HCT116 (cell line): ENCODE results near the gene BEND6. TPM values are rescaled to one million over a fixed set of nuclear protein-coding genes. Genes with fewer than 3 reads are reported as not detected.

Source experiments
- ATAC-seq: fragments of 200-7000 bp; cut with Tn5 transposase; 2 replicates; pipeline ENCODE4 v1.9.1; 2020; ENCODE audit warnings: mild to moderate bottlenecking, moderate library complexity
- BruUV-seq: library from RNA; stranded (reverse); fragments of 400-500 nt; replicated peaks from 2 replicates; lab custom pipeline; 2021; lab: Mats Ljungman, UMichigan
- CTCF ChIA-PET: fragments of 300-600 bp; sonication (Branson Sonifier 250); formaldehyde crosslinking; loops from one replicate; lab custom pipeline; 2021; ENCODE audit warnings: antibody characterized with exemption; lab: Charles Lee
- POLR2A ChIA-PET: fragments of 300-600, 350-600 bp; sonication (Branson Sonifier 250); formaldehyde crosslinking; loops from one replicate; lab custom pipeline; 2021; ENCODE audit warnings: antibody characterized with exemption; lab: Charles Lee
- RAD21 ChIA-PET, 2 experiments: fragments of 300-600 bp; sonication (Branson Sonifier 250); formaldehyde crosslinking; loops; one replicate each; lab custom pipeline; 2023; ENCODE audit warnings: low total read pairs in 2 of 2; ENCODE audit not compliant: uncharacterized antibody in 2 of 2, unreplicated experiment in 2 of 2, low non-redundant PET in 1 of 2; lab: Charles Lee
- DNase-seq: peaks from one replicate; pipeline ENCODE4 v3.0.0-alpha.2; 2010; ENCODE audit warnings: low read depth, low spot score
- H2AFZ ChIP-seq: fragments of 200-600 bp; shearing (Covaris generic), sonication (generic); 2 replicates; pipeline ENCODE4 v1.6.1; 2017; ENCODE audit warnings: low read depth, mixed run types, mixed read lengths, antibody characterized with exemption, low read length; ENCODE audit not compliant: poor library complexity, severe bottlenecking
- H3K27ac ChIP-seq: 2 replicates; pipeline ENCODE4 v1.5.1; 2012; ENCODE audit warnings: low read depth, low read length
- H3K27me3 ChIP-seq: fragments of 200-600 bp; sonication (generic); 2 replicates; pipeline ENCODE4 v1.6.1; 2016; ENCODE audit warnings: mixed run types, low read length, mixed read lengths; ENCODE audit not compliant: insufficient read depth
- H3K36me3 ChIP-seq, 2 experiments: fragments of 200-500 bp in 1 of 2; fragments of 200-600 bp in 1 of 2; sonication (Bioruptor generic) in 1 of 2; sonication (generic) in 1 of 2; 2 replicates each; pipeline versions ENCODE4 v1.5.1 to v1.6.1; 2014 to 2016; ENCODE audit warnings: low read length in 2 of 2, inconsistent platforms in 1 of 2, mixed read lengths in 1 of 2, mixed run types in 1 of 2; ENCODE audit not compliant: insufficient read depth in 2 of 2, control insufficient read depth in 1 of 2
- H3K4me1 ChIP-seq, 2 experiments: fragments of 200-600 bp in 1 of 2; sonication (generic) in 1 of 2; 2 replicates each; pipeline versions ENCODE4 v1.5.1 to v1.6.1; 2012 to 2017; ENCODE audit warnings: low read length in 2 of 2, inconsistent platforms in 1 of 2, mild to moderate bottlenecking in 1 of 2, mixed read lengths in 1 of 2, mixed run types in 1 of 2, moderate library complexity in 1 of 2; ENCODE audit not compliant: insufficient read depth in 2 of 2, control insufficient read depth in 1 of 2
- H3K4me2 ChIP-seq: fragments of 200-600 bp; sonication (generic); 2 replicates; pipeline ENCODE4 v1.6.1; 2017; ENCODE audit warnings: mixed run types, low read length, mixed read lengths
- H3K4me3 ChIP-seq, 2 experiments: fragments of 200-600 bp in 1 of 2; sonication (generic) in 1 of 2; replicated peaks in 1 of 2; 2 replicates each; pipeline ENCODE4 v1.5.1; 2011 to 2016; ENCODE audit warnings: low read length in 2 of 2, control low read depth in 1 of 2, low read depth in 1 of 2, mild to moderate bottlenecking in 1 of 2, mixed read lengths in 1 of 2, mixed run types in 1 of 2
- H3K79me2 ChIP-seq: fragments of 200-600 bp; sonication (generic); 2 replicates; pipeline ENCODE4 v1.6.1; 2017; ENCODE audit warnings: mild to moderate bottlenecking, mixed run types, low read length, moderate library complexity, mixed read lengths; ENCODE audit not compliant: insufficient read depth
- H3K9ac ChIP-seq: fragments of 200-600 bp; sonication (generic); 2 replicates; pipeline ENCODE4 v1.6.1; 2016; ENCODE audit warnings: low read length, mixed read lengths
- H3K9me2 ChIP-seq: fragments of 200-600 bp; sonication (generic), shearing (Covaris generic); 2 replicates; pipeline ENCODE4 v1.6.1; 2017; ENCODE audit warnings: mixed run types, mild to moderate bottlenecking, moderate library complexity; ENCODE audit not compliant: insufficient read depth
- H3K9me3 ChIP-seq, 2 experiments: fragments of 200-500 bp in 1 of 2; fragments of 200-600 bp in 1 of 2; sonication (Bioruptor generic) in 1 of 2; sonication (generic) in 1 of 2; 2 replicates each; pipeline ENCODE4 v1.6.1; 2014 to 2017; ENCODE audit warnings: low read length in 2 of 2, mixed read lengths in 2 of 2, inconsistent platforms in 1 of 2, low read depth in 1 of 2, mild to moderate bottlenecking in 1 of 2, mixed run types in 1 of 2, moderate library complexity in 1 of 2; ENCODE audit not compliant: control insufficient read depth in 1 of 2, insufficient read depth in 1 of 2
- H4K20me1 ChIP-seq: fragments of 200-600 bp; sonication (generic), shearing (Covaris generic); 2 replicates; pipeline ENCODE4 v1.6.1; 2017; ENCODE audit warnings: mixed run types, mild to moderate bottlenecking, moderate library complexity; ENCODE audit not compliant: insufficient read depth
- FOSL1 ChIP-seq: IDR thresholded peaks from 2 replicates; pipeline ENCODE4 v1.6.1; 2012; ENCODE audit warnings: low read depth
- RAD21 ChIP-seq: IDR thresholded peaks from 2 replicates; pipeline ENCODE4 v1.6.1; 2012; ENCODE audit warnings: low read depth, mild to moderate bottlenecking
- SRF ChIP-seq: IDR thresholded peaks from 2 replicates; pipeline ENCODE4 v1.6.1; 2012; ENCODE audit warnings: low read depth
- intact Hi-C: fragments of 100-400 bp; cut with micrococcal nuclease; formaldehyde crosslinking; loops from 2 replicates; pipeline ENCODE4 v1.10.0; 2022
- total RNA-seq: library from RNA; stranded (reverse); gene quantifications from one replicate; pipeline ENCODE4 v1.2.1, GENCODE V29; 2021; ENCODE audit not compliant: unreplicated experiment
- TF ChIP-seq, protein P1 (sequence below): IDR thresholded peaks from 2 replicates; pipeline ENCODE4 v1.6.1; 2011; ENCODE audit warnings: mild to moderate bottlenecking, low read length, moderate library complexity; ENCODE audit not compliant: insufficient replicate concordance; ENCODE audit errors: extremely low read depth
- TF ChIP-seq, protein P2 (sequence below), 3 experiments: fragments of 200-600 bp in 1 of 3; sonication (generic) in 1 of 3; IDR thresholded peaks in 2 of 3; conservative IDR thresholded peaks in 1 of 3; 2 replicates each; pipeline ENCODE4 v1.5.1; 2012 to 2017; ENCODE audit warnings: low read depth in 2 of 3, low read length in 2 of 3, antibody characterized with exemption in 1 of 3, borderline replicate concordance in 1 of 3, control low read depth in 1 of 3, mild to moderate bottlenecking in 1 of 3, mixed read lengths in 1 of 3, mixed run types in 1 of 3, moderate library complexity in 1 of 3; ENCODE audit not compliant: insufficient read depth in 1 of 3

BEND6 gene
- total RNA-seq, 1 experiment from 2014 or later: 4.0 TPM

DNA sequence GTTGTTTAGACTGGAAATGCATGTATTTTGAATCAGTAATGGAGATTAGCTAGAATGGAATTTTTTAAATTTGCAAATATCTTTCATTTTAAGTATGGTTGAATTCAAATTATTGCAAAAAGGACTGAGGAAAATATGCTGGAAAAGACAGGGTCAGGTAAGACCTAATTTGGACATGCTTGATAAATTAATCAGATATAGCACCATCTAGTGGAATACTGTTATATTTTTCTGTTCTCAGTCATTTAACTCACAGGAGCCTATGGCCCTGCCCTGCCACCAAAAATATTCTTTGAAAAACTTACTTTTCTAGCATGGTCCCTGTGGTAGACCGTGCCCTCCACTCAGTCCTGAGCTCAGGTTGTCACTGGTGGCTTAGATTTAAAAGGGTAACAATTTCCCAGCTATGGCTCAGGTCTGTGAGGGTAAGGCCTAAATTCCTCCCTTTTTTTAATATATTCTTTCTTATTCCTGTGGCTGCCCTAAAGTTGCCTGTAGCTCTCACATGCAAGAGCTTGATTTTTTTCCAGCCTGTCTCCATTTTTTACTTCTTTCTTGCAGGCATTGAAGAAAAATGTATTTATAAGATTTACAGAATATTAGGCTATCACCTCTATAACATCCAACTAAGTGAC, 66.3 kb downstream of the BEND6 start:
- RAD21 ChIA-PET: no interaction called here
- H3K4me2 ChIP-seq: no peak overlapping the region
- peak overlapping the region; percentile 55 for H2AFZ ChIP-seq
- H3K9me3 ChIP-seq: peaks cover 0 to 6% of the 10 kb centered on the region in 2 experiments; a peak in 1 of 4 replicates
- peak; percentile 96 for ATAC-seq
- H3K36me3 ChIP-seq: no peaks in the 10 kb centered on the region
- intact Hi-C loops: loop anchor here (1.0 to 10.0 kb wide), 2 partner anchors 117 to 294 kb away; partner anchors contain the start of gene PRIM2
- H4K20me1 ChIP-seq: no peaks in the 10 kb centered on the region
- no peaks in the 10 kb centered on the region for H3K27me3 ChIP-seq
- H3K9me2 ChIP-seq: no peaks in the 10 kb centered on the region
- peaks cover 0 to 4% of the 10 kb centered on the region in 2 experiments; a peak in 1 of 4 replicates for H3K4me1 ChIP-seq
- no peaks in the 10 kb centered on the region for H3K79me2 ChIP-seq
- H3K9ac ChIP-seq: no peak overlapping the region
- no peak overlapping the region for H3K4me3 ChIP-seq
- POLR2A ChIA-PET: no interaction called here
- CTCF ChIA-PET: interaction anchor here (0.6 to 1.0 kb wide), 2 partner anchors 66 to 117 kb away, joined by 3 read pairs; partner anchors contain the start of gene BEND6
- no TSS peak for BruUV-seq
- peak; percentile 51 for DNase-seq
- TF ChIP-seq, protein P1, sequence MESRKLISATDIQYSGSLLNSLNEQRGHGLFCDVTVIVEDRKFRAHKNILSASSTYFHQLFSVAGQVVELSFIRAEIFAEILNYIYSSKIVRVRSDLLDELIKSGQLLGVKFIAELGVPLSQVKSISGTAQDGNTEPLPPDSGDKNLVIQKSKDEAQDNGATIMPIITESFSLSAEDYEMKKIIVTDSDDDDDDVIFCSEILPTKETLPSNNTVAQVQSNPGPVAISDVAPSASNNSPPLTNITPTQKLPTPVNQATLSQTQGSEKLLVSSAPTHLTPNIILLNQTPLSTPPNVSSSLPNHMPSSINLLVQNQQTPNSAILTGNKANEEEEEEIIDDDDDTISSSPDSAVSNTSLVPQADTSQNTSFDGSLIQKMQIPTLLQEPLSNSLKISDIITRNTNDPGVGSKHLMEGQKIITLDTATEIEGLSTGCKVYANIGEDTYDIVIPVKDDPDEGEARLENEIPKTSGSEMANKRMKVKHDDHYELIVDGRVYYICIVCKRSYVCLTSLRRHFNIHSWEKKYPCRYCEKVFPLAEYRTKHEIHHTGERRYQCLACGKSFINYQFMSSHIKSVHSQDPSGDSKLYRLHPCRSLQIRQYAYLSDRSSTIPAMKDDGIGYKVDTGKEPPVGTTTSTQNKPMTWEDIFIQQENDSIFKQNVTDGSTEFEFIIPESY: no peak
- TF ChIP-seq FOSL1 (0 out of 2 replicates have a peak, but pooled peaks have one; percentile 5), RAD21 (peak; percentile 59), SRF (peak; percentile 81)
- TF ChIP-seq, protein P2, sequence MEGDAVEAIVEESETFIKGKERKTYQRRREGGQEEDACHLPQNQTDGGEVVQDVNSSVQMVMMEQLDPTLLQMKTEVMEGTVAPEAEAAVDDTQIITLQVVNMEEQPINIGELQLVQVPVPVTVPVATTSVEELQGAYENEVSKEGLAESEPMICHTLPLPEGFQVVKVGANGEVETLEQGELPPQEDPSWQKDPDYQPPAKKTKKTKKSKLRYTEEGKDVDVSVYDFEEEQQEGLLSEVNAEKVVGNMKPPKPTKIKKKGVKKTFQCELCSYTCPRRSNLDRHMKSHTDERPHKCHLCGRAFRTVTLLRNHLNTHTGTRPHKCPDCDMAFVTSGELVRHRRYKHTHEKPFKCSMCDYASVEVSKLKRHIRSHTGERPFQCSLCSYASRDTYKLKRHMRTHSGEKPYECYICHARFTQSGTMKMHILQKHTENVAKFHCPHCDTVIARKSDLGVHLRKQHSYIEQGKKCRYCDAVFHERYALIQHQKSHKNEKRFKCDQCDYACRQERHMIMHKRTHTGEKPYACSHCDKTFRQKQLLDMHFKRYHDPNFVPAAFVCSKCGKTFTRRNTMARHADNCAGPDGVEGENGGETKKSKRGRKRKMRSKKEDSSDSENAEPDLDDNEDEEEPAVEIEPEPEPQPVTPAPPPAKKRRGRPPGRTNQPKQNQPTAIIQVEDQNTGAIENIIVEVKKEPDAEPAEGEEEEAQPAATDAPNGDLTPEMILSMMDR (IDR thresholded peaks at IDR 0.05 in 2 of 3, conservative IDR thresholded peaks at IDR 0.05 in 1 of 3; ENCODE audit: borderline replicate concordance in 1 of 3, insufficient read depth in 1 of 3, low read depth in 2 of 3, low read length in 2 of 3): peak; percentile 39 to 64 (median 52); a peak in 4 of 6 replicates
- TF ChIP-seq, all 23 proteins: peak for 4
- H3K27ac ChIP-seq: no peak overlapping the region
